Measurements from ENCODE around the gene STARD8. TPM values are rescaled to one million over a fixed set of nuclear protein-coding genes. Genes with fewer than 3 reads are reported as not detected.
"Not testable (repeated sequence)": the region's sequence is repeated elsewhere in the genome, so short reads cannot be mapped to it uniquely, and the experiment has no call there.

STARD8 gene
- total and polyA plus RNA-seq, 4 experiments from 2014 or later, result 0.14 to 0.86 (median 0.47) TPM; not detected in 1

GRCh38 chrX:68726366-68726765 lies 78.9 kb downstream of the STARD8 start:
- no peak for DNase-seq
- POLR2A ChIA-PET (ENCODE audit: partially characterized antibody), result no interaction called here
- CTCF ChIA-PET (ENCODE audit: partially characterized antibody), result interaction anchor here (1.0 kb wide), 1 partner anchor 559 kb away, joined by 3 read pairs; no protein-coding TSS in a partner anchor

GRCh38 chrX:68727696-68728095 lies 80.2 kb downstream of the STARD8 start:
- peaks cover 0 to 3% of the 10 kb centered on the region in 2 donors for H3K27me3 Mint-ChIP-seq
- no peaks in the 10 kb centered on the region for H3K36me3 Mint-ChIP-seq
- H3K27ac ChIP-seq (ENCODE audit: low read depth, low read length), result no peak overlapping the region
- H3K4me1 Mint-ChIP-seq, result no peaks in the 10 kb centered on the region
- ChIA-PET CTCF (ENCODE audit: partially characterized antibody) (no interaction called here), POLR2A (ENCODE audit: partially characterized antibody) (no interaction called here)
- no peaks in the 10 kb centered on the region for H3K27me3 ChIP-seq (ENCODE audit: insufficient read depth, low read length)
- H3K4me3 ChIP-seq (ENCODE audit: low read length in 2 of 2), result no peak overlapping the region
- H3K27ac Mint-ChIP-seq, result no peak overlapping the region
- intact Hi-C loops (cut with micrococcal nuclease), result no loop called here
- no peaks in the 10 kb centered on the region for H3K36me3 ChIP-seq (ENCODE audit: insufficient read depth, low read length)
- H3K4me1 ChIP-seq (ENCODE audit: insufficient read depth, low read length), result no peaks in the 10 kb centered on the region
- no peaks in the 10 kb centered on the region for H3K9me3 ChIP-seq (ENCODE audit: control insufficient read depth in 1 of 2, low read length in 2 of 2)
- no peak overlapping the region for H3K4me3 Mint-ChIP-seq
- DNase-seq, result no peak
- no peaks in the 10 kb centered on the region for H3K9me3 Mint-ChIP-seq

More at GRCh38 chrX:68726366-68726765, 78.9 kb downstream of the STARD8 start:
- Mint-ChIP-seq H3K4me3 (no peak overlapping the region), H3K27me3 (peaks cover 0 to 1% of the 10 kb centered on the region in 2 donors), H3K4me1 (no peaks in the 10 kb centered on the region), H3K9me3 (no peaks in the 10 kb centered on the region), H3K27ac (no peak overlapping the region), H3K36me3 (no peaks in the 10 kb centered on the region)
- no peak overlapping the region for H3K4me3 ChIP-seq (ENCODE audit: low read length in 2 of 2)
- no peaks in the 10 kb centered on the region for H3K36me3 ChIP-seq (ENCODE audit: insufficient read depth, low read length)
- no peaks in the 10 kb centered on the region for H3K9me3 ChIP-seq (ENCODE audit: control insufficient read depth in 1 of 2, low read length in 2 of 2)
- intact Hi-C loops (cut with micrococcal nuclease), result no loop called here
- H3K27me3 ChIP-seq (ENCODE audit: insufficient read depth, low read length), result no peaks in the 10 kb centered on the region
- H3K27ac ChIP-seq (ENCODE audit: low read depth, low read length), result no peak overlapping the region
- H3K4me1 ChIP-seq (ENCODE audit: insufficient read depth, low read length), result no peaks in the 10 kb centered on the region

- Histone ChIP-seq H3K4me1 (ENCODE audit: insufficient read depth, low read length) (no peaks in the 10 kb centered on the region), H3K27me3 (ENCODE audit: insufficient read depth, low read length) (no peaks in the 10 kb centered on the region), H3K27ac (ENCODE audit: low read depth, low read length) (no peak overlapping the region), H3K9me3 (ENCODE audit: control insufficient read depth in 1 of 2, low read length in 2 of 2) (no peaks in the 10 kb centered on the region), H3K36me3 (ENCODE audit: insufficient read depth, low read length) (no peaks in the 10 kb centered on the region), H3K4me3 (ENCODE audit: low read length in 2 of 2) (no peak overlapping the region)
- Mint-ChIP-seq H3K9me3 (no peaks in the 10 kb centered on the region), H3K27ac (no peak overlapping the region), H3K36me3 (no peaks in the 10 kb centered on the region), H3K27me3 (peaks cover 0 to 3% of the 10 kb centered on the region in 2 donors), H3K4me1 (peaks cover 0 to 2% (median 0%) of the 10 kb centered on the region in 4 donors), H3K4me3 (no peak overlapping the region)
- POLR2A ChIA-PET (ENCODE audit: partially characterized antibody), result no interaction called here
- no peak for DNase-seq
- CTCF ChIA-PET (ENCODE audit: partially characterized antibody), result no interaction called here
- intact Hi-C loops (cut with micrococcal nuclease), result no loop called here
These were observed 80.7 kb downstream of the STARD8 start for GRCh38 chrX:68728186-68728585.

- Histone ChIP-seq H3K27ac (ENCODE audit: low read depth, low read length) (no peak overlapping the region), H3K4me1 (ENCODE audit: insufficient read depth, low read length) (no peaks in the 10 kb centered on the region), H3K4me3 (ENCODE audit: low read length in 2 of 2) (no peak overlapping the region), H3K9me3 (ENCODE audit: control insufficient read depth in 1 of 2, low read length in 2 of 2) (no peaks in the 10 kb centered on the region), H3K27me3 (ENCODE audit: insufficient read depth, low read length) (no peaks in the 10 kb centered on the region), H3K36me3 (ENCODE audit: insufficient read depth, low read length) (no peaks in the 10 kb centered on the region)
- Mint-ChIP-seq H3K36me3 (no peaks in the 10 kb centered on the region), H3K9me3 (peaks cover 0 to 2% (median 0%) of the 10 kb centered on the region in 8 donors), H3K27me3 (peaks cover 4% of the 10 kb centered on the region in 2 donors), H3K27ac (no peak overlapping the region), H3K4me3 (no peak overlapping the region), H3K4me1 (peaks cover 0 to 2% (median 0%) of the 10 kb centered on the region in 4 donors)
- ChIA-PET POLR2A (ENCODE audit: partially characterized antibody) (no interaction called here), CTCF (ENCODE audit: partially characterized antibody) (interaction anchor here (0.9 to 1.7 kb wide), 2 partner anchors 76 to 491 kb away, joined by 4 read pairs; no protein-coding TSS in a partner anchor)
- intact Hi-C loops (cut with micrococcal nuclease), result loop anchor here (5.0 kb wide), 1 partner anchor 76 kb away; no protein-coding TSS in a partner anchor
- no peak for DNase-seq
These were observed 83.8 kb downstream of the STARD8 start for GRCh38 chrX:68731254-68731653.

- peaks cover 0 to 2% (median 0%) of the 10 kb centered on the region in 8 donors for H3K9me3 Mint-ChIP-seq
- H3K4me1 Mint-ChIP-seq, result peaks cover 0 to 2% (median 0%) of the 10 kb centered on the region in 4 donors
- DNase-seq, result peak; percentile 50 to 60 (median 57)
- intact Hi-C loops (cut with micrococcal nuclease), result loop anchor here (1.0 to 5.0 kb wide), 2 partner anchors 74 to 489 kb away; no protein-coding TSS in a partner anchor
- H3K4me3 Mint-ChIP-seq, result no peak overlapping the region
- Histone ChIP-seq H3K27ac (ENCODE audit: low read depth, low read length) (no peak overlapping the region), H3K4me1 (ENCODE audit: insufficient read depth, low read length) (no peaks in the 10 kb centered on the region), H3K36me3 (ENCODE audit: insufficient read depth, low read length) (no peaks in the 10 kb centered on the region), H3K4me3 (ENCODE audit: low read length in 2 of 2) (no peak overlapping the region), H3K27me3 (ENCODE audit: insufficient read depth, low read length) (no peaks in the 10 kb centered on the region), H3K9me3 (ENCODE audit: control insufficient read depth in 1 of 2, low read length in 2 of 2) (no peaks in the 10 kb centered on the region)
- H3K27me3 Mint-ChIP-seq, result peaks cover 4% of the 10 kb centered on the region in 2 donors
- no peaks in the 10 kb centered on the region for H3K36me3 Mint-ChIP-seq
- ChIA-PET POLR2A (ENCODE audit: partially characterized antibody) (no interaction called here), CTCF (ENCODE audit: partially characterized antibody) (interaction anchor here (0.7 to 2.7 kb wide), 14 partner anchors 10 to 1364 kb away, joined by 3 to 7 read pairs (median 4); no protein-coding TSS in a partner anchor)
- H3K27ac Mint-ChIP-seq, result peak overlapping the region in 1 of 7 donors; percentile 57
These were observed 85.5 kb downstream of the STARD8 start for GRCh38 chrX:68732906-68733493.

GRCh38 chrX:68735266-68735665 lies 87.8 kb downstream of the STARD8 start:
- Mint-ChIP-seq H3K4me1 (peaks cover 0 to 2% (median 0%) of the 10 kb centered on the region in 4 donors), H3K36me3 (no peaks in the 10 kb centered on the region), H3K4me3 (no peak overlapping the region), H3K27ac (no peak overlapping the region), H3K9me3 (peaks cover 0 to 2% (median 0%) of the 10 kb centered on the region in 8 donors), H3K27me3 (peaks cover 4% of the 10 kb centered on the region in 2 donors)
- Histone ChIP-seq H3K36me3 (ENCODE audit: insufficient read depth, low read length) (no peaks in the 10 kb centered on the region), H3K27ac (ENCODE audit: low read depth, low read length) (no peak overlapping the region), H3K27me3 (ENCODE audit: insufficient read depth, low read length) (no peaks in the 10 kb centered on the region), H3K4me3 (ENCODE audit: low read length in 2 of 2) (no peak overlapping the region), H3K4me1 (ENCODE audit: insufficient read depth, low read length) (no peaks in the 10 kb centered on the region), H3K9me3 (ENCODE audit: control insufficient read depth in 1 of 2, low read length in 2 of 2) (no peaks in the 10 kb centered on the region)
- DNase-seq, result no peak
- ChIA-PET CTCF (ENCODE audit: partially characterized antibody) (interaction anchor here (2.7 kb wide), 1 partner anchor 549 kb away, joined by 6 read pairs; no protein-coding TSS in a partner anchor), POLR2A (ENCODE audit: partially characterized antibody) (no interaction called here)
- intact Hi-C loops (cut with micrococcal nuclease), result no loop called here

GRCh38 chrX:68741864-68742263 lies 94.4 kb downstream of the STARD8 start:
- H3K4me3 ChIP-seq (ENCODE audit: low read length in 2 of 2); H3K9me3 Mint-ChIP-seq; DNase-seq; H3K4me1 ChIP-seq (ENCODE audit: insufficient read depth, low read length); CTCF ChIA-PET (ENCODE audit: partially characterized antibody); H3K36me3 ChIP-seq (ENCODE audit: insufficient read depth, low read length); intact Hi-C loops (cut with micrococcal nuclease); H3K27ac Mint-ChIP-seq; POLR2A ChIA-PET (ENCODE audit: partially characterized antibody); H3K27me3 Mint-ChIP-seq; H3K4me3 Mint-ChIP-seq; H3K27me3 ChIP-seq (ENCODE audit: insufficient read depth, low read length); H3K4me1 Mint-ChIP-seq; H3K27ac ChIP-seq (ENCODE audit: low read depth, low read length); H3K9me3 ChIP-seq (ENCODE audit: control insufficient read depth in 1 of 2, low read length in 2 of 2); H3K36me3 Mint-ChIP-seq: not testable (repeated sequence)

Data from CD4-positive, alpha-beta memory T cell (primary cell).